HS-5 (cell line): ENCODE measurements around the gene VHLL.

Experiments
- DNase-seq: peaks from one replicate; pipeline ENCODE4 v3.0.0-alpha.2; 2012; ENCODE audit warnings: low read depth

Gene VHLL

DNA sequence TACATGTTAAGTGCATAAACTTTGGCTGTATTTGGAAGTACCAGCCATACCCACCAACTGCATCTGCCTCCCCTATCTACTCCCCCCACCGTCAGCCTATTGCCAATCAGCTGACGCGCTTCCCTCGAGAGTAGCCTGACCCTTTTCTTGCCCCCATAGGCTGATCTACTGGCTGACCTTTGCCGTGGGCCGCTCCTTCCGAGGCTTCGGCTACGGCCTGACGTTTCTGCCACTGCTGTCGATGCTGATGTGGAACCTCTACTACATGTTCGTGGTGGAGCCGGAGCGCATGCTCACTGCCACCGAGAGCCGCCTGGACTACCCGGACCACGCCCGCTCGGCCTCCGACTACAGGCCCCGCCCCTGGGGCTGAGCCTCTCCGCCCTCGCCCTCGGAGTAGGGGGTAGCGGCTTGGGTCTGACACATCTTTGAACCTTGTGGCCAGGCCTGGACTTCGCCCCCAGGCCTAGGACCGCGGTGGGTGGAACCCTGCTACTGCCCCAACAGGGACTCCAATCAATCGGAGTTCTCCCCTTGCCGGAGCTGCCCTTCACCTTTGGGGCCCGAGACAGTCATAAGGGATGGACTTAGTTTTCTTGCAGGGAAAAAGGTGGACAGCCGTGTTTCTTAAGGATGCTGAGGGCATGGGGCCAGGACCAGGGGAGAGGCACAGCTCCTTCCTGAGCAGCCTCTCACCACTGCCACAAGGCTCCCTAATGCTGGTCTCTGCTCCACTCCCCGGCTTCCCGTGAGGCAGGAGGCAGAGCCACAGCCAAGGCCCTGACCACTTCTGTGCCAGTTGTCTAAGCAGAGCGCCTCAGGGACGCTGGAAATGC is 7.7 kb downstream of the VHLL start:
- no peak for DNase-seq

DNA sequence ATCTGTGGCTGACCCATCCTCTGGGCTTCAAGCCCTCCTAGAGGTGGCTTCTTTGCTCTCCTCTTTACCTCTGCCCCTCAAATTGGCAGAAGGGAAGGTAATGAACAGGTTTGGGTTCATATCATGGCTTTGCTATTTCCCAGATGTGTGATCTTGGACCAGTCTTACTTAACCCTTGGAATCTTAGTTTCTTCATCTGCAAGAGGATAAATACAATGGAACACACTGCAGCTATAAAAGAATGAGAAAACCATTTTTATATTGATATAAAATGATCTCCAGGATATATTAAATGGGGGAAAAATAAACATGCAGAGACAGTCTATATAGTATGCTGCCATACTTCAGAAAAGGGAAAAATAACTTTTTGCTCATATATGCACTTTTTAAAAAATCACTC is 9.2 kb downstream of the VHLL start:
- DNase-seq, result no peak

DNA sequence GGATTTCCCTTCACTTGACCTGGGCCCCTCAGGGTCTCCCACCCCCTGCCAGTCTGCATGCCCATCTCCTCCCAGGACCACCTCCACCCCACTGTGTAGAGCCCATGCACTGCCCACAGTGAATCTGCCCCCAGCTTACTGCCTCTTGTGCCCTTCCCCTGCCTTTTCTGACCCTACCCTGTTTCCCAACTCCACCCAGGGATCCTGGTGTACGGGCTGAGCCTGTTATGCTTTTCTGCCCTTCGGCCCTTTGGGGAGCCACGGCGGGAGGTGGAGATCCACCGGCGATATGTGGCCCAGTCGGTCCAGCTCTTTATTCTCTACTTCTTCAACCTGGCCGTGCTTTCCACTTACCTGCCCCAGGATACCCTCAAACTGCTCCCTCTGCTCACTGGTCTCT is 13.0 kb downstream of the VHLL start:
- no peak for DNase-seq

DNA sequence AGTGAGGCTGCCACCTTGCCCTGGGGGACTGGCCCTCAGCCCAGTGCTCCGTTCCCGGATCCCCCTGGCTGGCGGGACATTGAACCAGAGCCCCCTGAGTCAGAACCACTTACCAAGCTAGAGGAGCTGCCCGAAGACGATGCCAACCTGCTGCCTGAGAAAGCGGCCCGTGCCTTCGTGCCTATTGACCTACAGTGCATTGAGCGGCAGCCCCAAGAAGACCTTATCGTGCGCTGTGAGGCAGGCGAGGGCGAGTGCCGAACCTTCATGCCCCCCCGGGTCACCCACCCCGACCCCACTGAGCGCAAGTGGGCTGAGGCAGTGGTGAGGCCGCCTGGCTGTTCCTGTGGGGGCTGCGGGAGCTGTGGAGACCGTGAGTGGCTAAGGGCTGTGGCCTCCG is 13.7 kb downstream of the VHLL start:
- no peak for DNase-seq

DNA sequence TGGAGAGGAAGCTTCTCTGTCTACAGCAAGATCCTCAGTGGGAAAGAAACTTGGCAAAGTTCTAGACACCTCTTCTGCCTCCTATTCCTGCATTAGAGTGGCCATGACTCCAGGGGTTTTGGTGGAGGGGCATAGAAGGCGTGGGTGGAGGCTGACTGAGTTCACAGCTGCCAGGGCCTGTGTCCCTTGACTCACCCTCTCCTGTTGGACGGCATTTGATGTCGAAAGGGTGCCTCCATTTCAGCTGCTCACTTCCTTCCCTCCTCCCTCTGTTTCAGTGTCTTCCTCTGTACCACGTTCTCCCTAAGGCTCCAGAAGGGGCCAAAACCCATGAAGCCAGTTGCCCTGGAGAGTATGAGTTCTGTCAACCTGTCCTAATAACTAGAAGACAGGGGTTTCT is 14.3 kb downstream of the VHLL start:
- no peak for DNase-seq

DNA sequence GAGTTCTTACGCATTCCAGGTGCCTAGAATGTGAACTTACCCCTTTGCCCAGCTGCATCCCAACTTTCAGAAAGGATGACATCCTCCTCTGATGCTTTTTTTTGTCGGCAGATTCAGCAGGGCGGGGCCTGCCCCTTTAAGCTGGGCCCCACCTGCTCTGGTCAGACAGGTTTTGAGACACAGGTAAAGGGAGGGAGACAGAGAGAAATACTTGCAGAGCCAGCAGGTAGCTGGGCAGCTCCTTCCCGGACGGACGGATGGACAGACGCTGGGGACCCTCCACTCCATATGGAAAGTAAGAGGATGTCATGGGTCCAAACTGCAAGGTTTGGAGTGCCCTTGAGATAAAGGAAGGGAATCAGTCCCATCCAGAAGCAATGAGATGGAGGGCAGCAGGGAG is 15.0 kb downstream of the VHLL start, which contains the start of gene TMEM79:
Gene TMEM79, plus strand, starts transcription at position 214 of the 400 bp plus-strand sequence. CDS start 902 bp downstream, outside the sequence.
- DNase-seq, result no peak

DNA sequence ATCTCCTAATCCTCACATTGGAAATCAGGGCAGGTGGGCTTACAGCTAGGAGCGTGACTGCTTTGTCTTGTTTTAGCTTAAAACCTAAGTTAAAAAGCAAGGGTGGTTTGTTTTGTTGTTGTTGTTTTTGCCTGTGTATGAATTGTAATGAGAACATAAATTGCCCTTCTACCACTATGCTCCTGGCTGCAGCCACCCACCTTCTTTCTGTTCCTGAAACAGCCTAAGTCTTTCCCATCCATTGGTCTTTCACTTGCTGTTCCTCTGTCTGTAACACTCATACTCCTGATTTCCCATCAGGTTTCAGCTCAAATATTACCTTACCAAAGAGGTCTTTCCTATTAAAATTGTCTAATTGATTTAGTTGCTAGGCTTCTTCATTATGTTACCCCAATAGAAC is 15.6 kb downstream of the VHLL start:
- DNase-seq, result no peak

DNA sequence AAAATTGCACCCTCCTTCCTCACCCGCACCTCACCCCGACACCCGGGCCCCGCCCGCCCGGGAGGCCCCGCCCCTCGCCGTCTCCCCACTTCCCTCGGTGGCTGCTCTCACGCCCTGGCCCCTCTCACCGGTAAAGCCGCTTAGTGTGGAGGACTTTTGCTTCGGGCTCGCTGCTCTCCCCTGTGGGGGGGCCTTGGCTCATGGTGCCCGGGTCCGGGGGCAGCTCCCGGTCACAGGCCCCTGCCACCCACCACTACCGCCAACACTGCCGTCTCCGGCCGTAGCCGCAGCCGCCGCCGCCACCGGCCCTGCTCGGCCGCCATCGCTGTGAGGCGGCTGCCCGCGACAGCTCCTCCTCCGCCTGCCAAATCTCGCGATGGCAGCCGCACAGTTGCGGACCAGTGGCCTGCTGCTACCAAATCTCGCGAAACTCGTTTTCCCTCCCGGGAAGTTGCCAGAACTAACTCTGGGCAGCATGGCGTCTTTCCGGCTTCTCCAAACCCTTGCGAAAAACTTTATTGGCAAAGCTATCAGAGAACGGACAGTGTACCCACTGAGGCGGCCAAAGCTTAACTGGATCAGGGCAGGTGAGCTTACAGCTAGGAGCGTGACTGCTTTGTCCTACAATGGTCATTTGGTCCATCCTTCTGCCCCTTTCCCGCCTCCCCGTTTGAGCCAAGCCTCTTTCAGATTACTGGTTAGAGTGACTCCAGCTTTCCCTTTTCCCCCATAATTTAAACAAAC is 16.5 kb downstream of the VHLL start, which contains the start of gene SMG5:
Gene SMG5, minus strand, starts transcription at position 347 of the 744 bp plus-strand sequence. Its CDS starts 145 bp downstream, at position 202.
- peak; percentile 96 for DNase-seq

DNA sequence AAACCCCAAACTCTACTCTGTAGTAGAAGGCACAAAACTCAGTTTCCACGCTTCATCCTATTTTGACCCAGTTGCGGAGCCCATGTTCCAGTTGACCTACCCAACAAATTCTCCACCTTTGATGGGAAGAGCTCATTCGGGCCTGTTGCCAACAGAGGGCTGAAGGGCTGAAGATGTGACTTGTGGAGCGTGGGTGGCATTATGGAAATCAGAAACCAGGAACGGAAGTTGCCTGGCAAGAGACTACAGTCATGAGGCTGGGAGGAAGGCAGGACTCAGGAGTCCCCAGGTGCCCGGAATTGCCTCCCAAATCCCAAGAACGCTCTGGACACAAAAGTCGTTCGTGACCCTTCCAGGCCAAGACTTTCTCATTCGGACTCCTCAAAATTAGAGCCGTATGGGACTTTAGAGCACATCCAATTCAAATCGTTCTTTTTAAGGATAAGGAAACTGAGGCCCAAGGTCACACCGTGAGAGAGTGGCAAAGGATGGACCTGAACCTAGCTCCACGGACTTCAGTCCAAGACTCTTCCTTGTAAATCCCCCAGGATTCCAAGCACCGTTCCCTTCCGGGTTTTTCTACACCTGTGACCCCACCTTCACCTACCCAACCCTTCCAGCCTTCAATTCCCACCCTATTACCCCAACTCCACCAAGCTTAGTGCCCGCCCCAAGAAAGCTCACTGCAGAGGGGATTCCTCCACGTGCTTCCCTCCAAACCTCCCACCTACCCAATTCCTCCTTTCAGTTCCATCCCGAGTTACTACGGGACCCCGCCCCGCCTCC is 17.2 kb downstream of the VHLL start:
- DNase-seq, result no peak

DNA sequence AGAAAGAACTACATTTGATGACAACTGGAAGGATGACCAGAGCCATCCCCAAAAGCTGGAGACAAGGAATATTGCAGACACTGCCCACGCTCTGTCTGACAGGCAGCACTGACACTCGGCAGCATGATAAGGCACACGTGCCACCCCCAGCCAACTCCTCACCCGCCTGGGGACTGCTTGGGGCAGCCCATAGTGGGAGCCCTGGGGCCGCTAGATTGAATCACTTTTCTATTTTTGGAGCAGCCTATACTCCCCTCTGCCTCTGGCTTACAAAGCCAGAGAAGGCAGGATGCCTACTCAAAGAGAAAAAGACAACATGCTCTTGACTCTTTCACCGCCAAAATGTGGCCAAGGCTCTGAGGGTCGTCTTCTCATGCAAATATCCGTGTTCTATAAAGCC is 17.8 kb downstream of the VHLL start:
- no peak for DNase-seq

DNA sequence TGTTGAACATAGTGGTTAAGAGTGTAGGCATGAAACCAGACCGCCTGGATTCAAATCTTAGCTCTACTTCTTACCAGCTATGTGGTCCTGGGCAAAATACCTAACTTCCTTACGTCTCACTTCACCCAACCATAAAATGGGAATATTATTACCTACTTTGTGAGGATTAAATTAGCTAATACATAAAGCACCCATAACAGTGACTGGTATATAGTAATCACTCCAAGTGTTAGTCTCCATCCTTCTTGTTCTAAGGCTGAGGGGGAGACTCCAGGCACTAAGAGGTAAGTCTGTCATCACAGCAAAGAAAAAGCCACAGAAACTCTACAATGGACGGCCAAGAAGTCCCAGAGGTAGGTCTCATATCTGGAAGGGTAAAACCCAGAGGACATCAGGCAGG is 19.3 kb downstream of the VHLL start:
- no peak for DNase-seq

DNA sequence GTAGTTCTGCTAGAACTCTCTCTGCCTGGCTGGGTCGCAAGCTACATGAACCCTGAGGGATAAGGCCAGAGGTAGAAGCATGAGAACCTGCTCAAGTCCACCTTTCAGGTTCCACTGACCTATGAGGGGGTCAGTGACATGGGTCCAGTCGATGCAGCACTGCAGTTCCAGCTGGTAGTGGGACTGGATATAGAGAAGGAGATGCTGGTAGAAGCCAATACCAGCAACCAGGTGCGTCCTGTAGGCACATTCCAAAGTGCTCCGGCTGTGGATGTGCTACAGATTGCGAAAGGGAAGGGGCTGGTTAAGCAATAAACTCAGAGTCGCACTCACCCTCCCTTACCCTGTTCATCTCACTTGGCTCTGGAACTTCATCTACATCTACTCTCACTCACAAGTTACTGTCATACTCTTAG is 22.1 kb downstream of the VHLL start:
- DNase-seq, result no peak

DNA sequence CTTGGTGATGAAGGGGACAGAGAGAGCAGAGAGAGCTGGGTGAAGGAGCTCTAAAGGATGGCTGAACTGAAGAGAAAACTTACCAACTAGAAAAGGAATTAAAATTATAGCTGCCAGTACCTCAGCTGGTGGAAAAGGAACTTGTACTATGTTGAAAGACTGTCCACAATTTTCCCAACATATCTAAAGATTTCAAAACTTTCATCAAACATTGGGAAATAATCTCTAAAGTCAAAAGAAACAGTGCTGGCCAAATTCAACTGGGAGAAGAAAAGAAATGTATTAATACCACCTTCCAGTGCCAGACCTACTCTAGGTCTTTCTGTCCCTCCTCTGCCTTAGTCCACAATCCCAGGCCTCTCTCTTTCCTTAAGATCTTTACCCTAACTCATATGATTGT is 22.6 kb downstream of the VHLL start:
- DNase-seq, result no peak

DNA sequence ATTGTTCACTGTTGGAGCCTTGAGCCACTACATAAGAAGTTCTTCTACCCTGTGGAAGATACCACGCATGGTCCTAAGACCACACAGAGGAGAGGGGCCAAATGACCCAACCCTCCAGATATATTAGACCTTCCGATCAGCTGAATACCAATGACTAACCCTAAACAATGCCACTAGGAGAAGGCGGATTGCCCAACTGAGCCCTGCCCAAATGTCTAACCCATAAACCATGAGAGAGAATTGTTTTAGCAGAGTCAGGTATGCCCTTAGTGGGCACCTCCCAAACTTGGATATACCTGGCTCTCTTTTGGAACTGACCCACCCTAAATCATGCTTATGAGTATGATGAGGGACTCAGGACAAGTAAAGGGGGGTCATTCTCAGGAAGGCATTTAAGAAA is 28.8 kb downstream of the VHLL start:
- DNase-seq, result no peak

DNA sequence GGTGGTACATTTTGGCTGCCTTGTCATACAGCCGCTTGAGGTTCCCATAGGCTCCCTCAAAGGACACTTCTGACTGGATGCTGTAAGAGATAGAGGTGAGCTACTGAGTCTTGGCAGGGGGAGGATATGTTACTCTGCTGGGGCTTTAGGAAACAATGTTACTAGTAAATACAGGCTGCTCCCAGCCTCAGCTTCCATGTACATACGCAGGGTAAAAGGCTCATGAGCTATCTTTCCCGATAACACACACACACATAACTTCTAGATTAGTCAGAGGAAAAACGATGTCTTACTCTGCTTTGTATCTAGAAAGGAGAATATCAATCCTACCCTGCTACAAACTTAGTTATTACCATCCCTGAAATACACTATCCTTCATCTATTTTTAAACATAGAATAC is 30.8 kb downstream of the VHLL start:
- DNase-seq, result no peak

DNA sequence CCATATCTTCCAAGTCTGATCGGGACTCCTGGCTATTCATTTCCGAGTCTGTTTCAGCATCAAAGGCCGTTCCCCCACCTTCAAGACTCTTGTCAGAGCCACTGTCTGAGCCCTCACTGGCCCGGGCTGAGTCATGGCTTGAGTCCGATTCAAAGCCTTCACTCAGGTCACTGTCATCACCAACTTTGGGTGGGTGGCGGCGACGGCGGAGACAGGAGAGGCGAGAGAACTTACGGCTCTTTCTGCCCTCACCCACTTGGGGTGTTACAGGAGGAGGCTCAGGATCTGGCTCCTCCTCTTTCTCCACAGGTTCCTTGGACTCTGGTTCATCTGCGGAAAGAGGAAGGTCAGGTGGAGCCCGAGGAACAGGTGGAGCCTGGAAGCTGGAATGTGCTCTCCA is 33.1 kb downstream of the VHLL start:
- no peak for DNase-seq

DNA sequence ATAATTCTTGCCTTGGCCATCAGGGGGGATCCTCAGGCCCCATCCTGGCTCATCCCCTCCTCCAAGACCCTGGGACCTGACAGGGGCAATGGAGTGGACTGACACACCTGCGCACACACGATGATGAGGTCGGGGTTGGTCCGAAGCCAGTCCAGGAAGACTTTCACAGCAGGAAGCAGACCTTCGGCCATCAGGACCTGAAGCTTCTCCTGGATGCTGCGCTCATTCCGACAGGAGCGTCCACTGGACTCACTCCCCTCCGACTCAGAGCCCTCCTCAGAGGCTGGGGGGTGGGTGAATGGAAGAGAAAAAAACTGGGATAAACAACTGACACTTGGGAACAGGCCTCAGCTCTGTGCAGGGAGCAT is 35.8 kb downstream of the VHLL start:
- no peak for DNase-seq

DNA sequence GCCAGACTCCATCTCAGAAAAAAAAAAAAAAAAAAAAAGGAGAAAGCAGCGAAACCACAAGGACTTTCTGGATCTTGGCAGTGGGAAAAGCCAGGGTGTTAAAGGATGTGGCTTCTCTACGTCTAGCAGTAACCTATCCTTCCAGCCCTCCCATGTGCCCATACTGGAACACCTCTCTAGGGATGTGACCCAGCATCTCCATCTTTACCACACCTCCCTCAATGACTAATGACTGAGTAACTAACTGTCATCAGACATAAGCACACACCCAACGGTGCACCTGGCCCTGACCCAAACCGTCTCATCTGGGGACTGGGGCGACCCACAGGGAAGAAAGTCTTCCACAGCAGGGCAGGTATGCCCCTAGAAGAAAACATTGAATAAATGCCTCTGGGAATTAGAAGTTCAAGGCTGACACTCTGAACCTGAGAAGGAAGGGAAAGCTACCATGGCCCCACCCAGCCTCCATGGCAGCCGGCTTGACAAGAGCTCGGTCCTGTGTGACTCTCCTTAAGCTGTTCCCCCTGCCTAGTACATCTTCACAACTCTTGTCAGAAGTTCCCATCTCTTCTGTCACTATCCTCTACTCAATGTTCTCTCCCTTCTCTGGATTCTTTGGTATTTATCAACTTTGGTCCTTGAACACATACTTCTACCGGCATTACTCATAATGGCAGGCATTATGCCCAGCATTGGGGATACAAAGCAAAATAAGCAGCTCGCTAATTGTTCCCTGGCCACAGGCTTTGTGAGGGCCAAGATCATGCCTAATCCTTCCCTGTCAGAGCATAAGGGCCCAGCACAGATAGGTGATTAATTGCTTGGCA is 36.4 kb downstream of the VHLL start:
- peak; percentile 83 for DNase-seq

DNA sequence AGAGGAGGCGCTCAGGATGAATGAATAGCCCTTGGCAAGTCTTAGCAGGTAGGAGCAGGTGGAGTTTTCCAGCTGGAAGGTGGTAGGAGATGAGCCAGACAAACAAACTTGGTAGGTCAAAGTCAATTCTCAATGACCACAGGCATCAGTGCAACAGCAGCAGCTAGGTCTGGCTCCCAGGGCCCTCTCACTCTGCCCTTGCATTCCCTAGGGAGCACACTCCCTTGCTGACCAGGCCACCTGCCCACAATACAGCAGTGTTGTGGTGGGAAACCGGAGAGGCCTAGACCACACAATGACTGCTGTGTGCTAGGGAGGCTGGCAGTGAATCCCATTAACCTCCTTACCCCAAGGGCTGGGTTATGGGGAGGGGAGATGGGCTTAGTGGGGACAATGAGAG is 38.2 kb downstream of the VHLL start:
- no peak for DNase-seq

DNA sequence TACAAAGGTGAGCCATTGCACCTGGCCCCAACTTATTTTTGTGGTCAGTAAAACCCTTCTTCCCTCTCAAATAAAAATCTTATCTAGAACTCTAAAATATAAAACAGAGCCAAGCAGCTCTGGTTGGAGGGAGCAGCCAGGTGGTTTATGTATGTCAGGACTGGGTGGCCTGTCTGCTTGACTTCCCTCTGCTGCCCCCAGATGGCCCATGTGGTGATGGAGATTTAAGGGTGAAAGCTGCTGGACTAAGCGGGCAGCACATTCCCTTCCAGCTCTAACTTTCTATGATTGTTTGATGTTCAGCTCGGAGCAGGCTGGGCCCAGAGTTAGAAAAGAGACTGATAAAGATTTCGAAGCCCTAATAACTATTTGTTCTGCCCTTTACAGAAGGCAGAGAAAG is 39.3 kb downstream of the VHLL start:
- no peak for DNase-seq

DNA sequence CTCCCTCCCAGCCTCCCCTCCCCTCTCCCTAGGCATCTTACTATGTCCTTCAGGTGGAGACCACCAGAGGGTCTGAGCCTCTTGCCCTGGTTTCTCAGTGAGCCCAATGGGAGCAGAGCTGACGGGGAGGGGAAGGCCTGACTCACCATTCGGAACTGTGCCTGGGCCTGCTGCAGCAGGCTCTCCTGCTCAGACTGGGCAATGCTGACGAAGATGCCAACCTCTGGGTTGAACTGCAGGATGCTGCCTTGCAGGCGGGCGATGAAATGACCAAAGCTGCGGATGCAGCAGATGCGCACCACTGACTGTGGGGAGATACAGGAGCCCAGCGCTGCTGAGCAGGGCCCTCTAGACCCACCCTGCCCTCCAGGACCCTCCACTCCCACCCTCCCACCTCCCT is 40.2 kb downstream of the VHLL start:
- no peak for DNase-seq

DNA sequence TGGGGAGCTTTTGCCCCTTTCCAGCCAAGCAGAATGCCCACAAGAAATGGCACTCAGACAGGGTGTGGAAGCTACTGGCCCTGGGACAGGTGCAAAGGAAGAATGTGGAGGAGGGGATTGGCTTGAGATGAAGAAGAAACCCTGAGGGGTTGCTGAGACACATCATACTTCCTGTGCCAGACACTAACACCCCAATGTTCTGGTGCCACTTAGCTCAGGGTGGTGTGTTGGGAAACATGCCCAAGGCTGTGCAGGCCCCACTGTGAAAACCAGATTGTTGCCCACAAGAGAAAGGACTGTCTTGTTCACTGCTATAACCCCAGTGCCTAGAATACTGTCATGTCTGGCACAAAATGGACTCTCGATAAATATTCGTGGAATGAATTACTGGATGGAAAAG is 41.4 kb downstream of the VHLL start:
- DNase-seq, result no peak
